Small intestine (tissue), 7 donors: ENCODE results near the gene DSG2. TPM values are rescaled to one million over a fixed set of nuclear protein-coding genes. Genes with fewer than 3 reads are reported as not detected.

Experiments
- DNase-seq, 2 donors: peaks; one replicate each; pipeline versions ENCODE4 v3.0.0 to v3.0.0-alpha.2; 2013
- FAIRE-seq: peaks from 2 replicates; lab custom pipeline; 2012; peaks lifted over from hg19 to GRCh38; lab: Jason Lieb, UNC
- H3K27ac ChIP-seq, 3 donors: one replicate each; pipeline ENCODE4 v1.5.1; 2013; ENCODE audit warnings: low read length in 2 of 3, mild to moderate bottlenecking in 2 of 3, control low read depth in 1 of 3, inconsistent platforms in 1 of 3, low read depth in 1 of 3, moderate library complexity in 1 of 3
- H3K27me3 ChIP-seq, 3 donors: one replicate each; pipeline ENCODE4 v1.6.1; 2013; ENCODE audit warnings: low read length in 3 of 3, inconsistent platforms in 1 of 3; ENCODE audit not compliant: control insufficient read depth in 3 of 3, insufficient read depth in 3 of 3
- H3K36me3 ChIP-seq, 3 donors: one replicate each; pipeline ENCODE4 v1.6.1; 2013; ENCODE audit warnings: low read length in 3 of 3, inconsistent platforms in 1 of 3, low read depth in 1 of 3, mild to moderate bottlenecking in 1 of 3, moderate library complexity in 1 of 3; ENCODE audit not compliant: control insufficient read depth in 3 of 3, insufficient read depth in 2 of 3
- H3K4me1 ChIP-seq, 3 donors: one replicate each; pipeline ENCODE4 v1.6.1; 2013; ENCODE audit warnings: low read length in 2 of 3, inconsistent platforms in 1 of 3, low read depth in 1 of 3, mild to moderate bottlenecking in 1 of 3, moderate library complexity in 1 of 3; ENCODE audit not compliant: control insufficient read depth in 3 of 3, insufficient read depth in 2 of 3
- H3K4me3 ChIP-seq, 3 donors: one replicate each; pipeline ENCODE4 v1.5.1; 2013; ENCODE audit warnings: low read length in 3 of 3, control low read depth in 1 of 3, inconsistent platforms in 1 of 3, low read depth in 1 of 3, mild to moderate bottlenecking in 1 of 3, moderate library complexity in 1 of 3
- H3K9me3 ChIP-seq, 2 donors: one replicate each; pipeline ENCODE4 v1.6.1; 2013; ENCODE audit warnings: low read depth in 1 of 2, low read length in 1 of 2; ENCODE audit not compliant: control insufficient read depth in 2 of 2, insufficient read depth in 1 of 2
- WGBS, 3 donors: extraction: QIAGEN DNeasy Blood & Tissue Kit; methylation state at CpG; one replicate each; pipeline ENCODE4 v1.1.7; 2013; 5-methylcytosine and 5-hydroxymethylcytosine counted together
- polyA plus RNA-seq, 4 donors: library from polyadenylated mRNA; stranded (reverse) in 3 of 4; unstranded in 1 of 4; fragments of 200-250 nt in 3 of 4; fragments of 120-200 nt in 1 of 4; gene quantifications; one replicate each; pipeline versions ENCODE4 v1.2.1 to v1.2.3, GENCODE V29; 2013
- donor health status: healthy with polysubstance abuse.
- donor health status: control.
- donor health status: control.
- donor health status: Bipolar disorder and iron deficiency.
- donor health status: healthy.

DSG2 gene
- polyA plus RNA-seq, 4 donors: 28.6 to 106 (median 47.9) TPM

- H3K9me3 ChIP-seq: no peaks in the 10 kb centered on the region
- H3K4me3 ChIP-seq: no peak overlapping the region
- FAIRE-seq (no peak), DNase-seq (no peak)
- no peaks in the 10 kb centered on the region for H3K36me3 ChIP-seq
- H3K27me3 ChIP-seq: no peaks in the 10 kb centered on the region
- 59 to 66% (median 60%) methylated on average over 4 of the region's 4 CpGs for WGBS, 3 donors
- peaks cover 0 to 31% (median 0%) of the 10 kb centered on the region in 3 donors for H3K4me1 ChIP-seq
- H3K27ac ChIP-seq: no peak overlapping the region
Measured at GRCh38 chr18:31576670-31577069, 78.7 kb downstream of the DSG2 start.

- no peak overlapping the region for H3K4me3 ChIP-seq
- H3K4me1 ChIP-seq: peaks cover 0 to 30% (median 0%) of the 10 kb centered on the region in 3 donors
- DNase-seq: no peak
- WGBS, 3 donors: 41 to 82% (median 70%) methylated on average over 1 of the region's 1 CpG
- FAIRE-seq: no peak
- H3K27ac ChIP-seq: no peak overlapping the region
- no peaks in the 10 kb centered on the region for H3K36me3 ChIP-seq
- no peaks in the 10 kb centered on the region for H3K9me3 ChIP-seq
- H3K27me3 ChIP-seq: no peaks in the 10 kb centered on the region
Measured at GRCh38 chr18:31577195-31577594, 79.2 kb downstream of the DSG2 start.

GRCh38 chr18:31578126-31578525 is 80.1 kb downstream of the DSG2 start:
- H3K4me3 ChIP-seq: no peak overlapping the region
- H3K27ac ChIP-seq: no peak overlapping the region
- FAIRE-seq (no peak), DNase-seq (no peak)
- H3K4me1 ChIP-seq: peaks cover 0 to 22% (median 0%) of the 10 kb centered on the region in 3 donors
- H3K36me3 ChIP-seq: no peaks in the 10 kb centered on the region
- no peaks in the 10 kb centered on the region for H3K9me3 ChIP-seq
- H3K27me3 ChIP-seq: no peaks in the 10 kb centered on the region
- WGBS, 3 donors: 90 to 95% (median 95%) methylated on average over 4 of the region's 4 CpGs

- FAIRE-seq (no peak), DNase-seq (no peak)
- Histone ChIP-seq H3K9me3 (no peaks in the 10 kb centered on the region), H3K4me3 (no peak overlapping the region), H3K4me1 (peaks cover 0 to 17% (median 0%) of the 10 kb centered on the region in 3 donors), H3K27me3 (no peaks in the 10 kb centered on the region), H3K27ac (no peak overlapping the region), H3K36me3 (no peaks in the 10 kb centered on the region)
- WGBS, 3 donors: 91 to 97% (median 94%) methylated on average over 2 of the region's 2 CpGs
Measured at GRCh38 chr18:31579375-31579774, 81.4 kb downstream of the DSG2 start.

- no peaks in the 10 kb centered on the region for H3K27me3 ChIP-seq
- no peak for FAIRE-seq
- H3K9me3 ChIP-seq: no peaks in the 10 kb centered on the region
- no peak overlapping the region for H3K4me3 ChIP-seq
- WGBS, 3 donors: 47 to 83% (median 76%) methylated on average over 4 of the region's 4 CpGs
- peaks cover 0 to 25% (median 0%) of the 10 kb centered on the region in 3 donors for H3K4me1 ChIP-seq
- H3K27ac ChIP-seq: no peak overlapping the region
- H3K36me3 ChIP-seq: no peaks in the 10 kb centered on the region
- DNase-seq: peak in 1 of 2 donors; percentile 17
Measured at GRCh38 chr18:31581498-31582197, 83.7 kb downstream of the DSG2 start.

- Histone ChIP-seq H3K27me3 (no peaks in the 10 kb centered on the region), H3K4me1 (peaks cover 0 to 36% (median 0%) of the 10 kb centered on the region in 3 donors), H3K27ac (no peak overlapping the region), H3K9me3 (no peaks in the 10 kb centered on the region), H3K4me3 (no peak overlapping the region), H3K36me3 (no peaks in the 10 kb centered on the region)
- WGBS, 3 donors: 87 to 93% (median 89%) methylated on average over 5 of the region's 5 CpGs
- FAIRE-seq (no peak), DNase-seq (no peak)
Measured at GRCh38 chr18:31583185-31583854, 85.3 kb downstream of the DSG2 start.

- peaks cover 0 to 33% (median 0%) of the 10 kb centered on the region in 3 donors for H3K4me1 ChIP-seq
- no peak for FAIRE-seq
- no peaks in the 10 kb centered on the region for H3K27me3 ChIP-seq
- H3K27ac ChIP-seq: peak overlapping the region in 1 of 3 donors; percentile 44
- H3K36me3 ChIP-seq: no peaks in the 10 kb centered on the region
- DNase-seq: no peak
- H3K9me3 ChIP-seq: no peaks in the 10 kb centered on the region
- no peak overlapping the region for H3K4me3 ChIP-seq
- WGBS, 3 donors: 81 to 88% (median 81%) methylated on average over 5 of the region's 5 CpGs
Measured at GRCh38 chr18:31585991-31586390, 88.0 kb downstream of the DSG2 start.

- 72 to 85% (median 73%) methylated on average over 5 of the region's 5 CpGs for WGBS, 3 donors
- no peak overlapping the region for H3K4me3 ChIP-seq
- H3K27me3 ChIP-seq: no peaks in the 10 kb centered on the region
- peak overlapping the region in 1 of 3 donors; percentile 44 for H3K27ac ChIP-seq
- FAIRE-seq (no peak), DNase-seq (no peak)
- no peaks in the 10 kb centered on the region for H3K36me3 ChIP-seq
- H3K9me3 ChIP-seq: no peaks in the 10 kb centered on the region
- H3K4me1 ChIP-seq: peaks cover 0 to 35% (median 0%) of the 10 kb centered on the region in 3 donors
Measured at GRCh38 chr18:31586616-31587015, 88.6 kb downstream of the DSG2 start.
